Neural cell (in vitro differentiated cells): ENCODE results near the gene CDH20.

Source experiments
- CTCF ChIP-seq: fragments of 450-650 bp; IDR thresholded peaks from 2 replicates; pipeline ENCODE4 v1.5.1; 2014; ENCODE audit warnings: antibody characterized with exemption, mild to moderate bottlenecking, moderate library complexity; ENCODE audit not compliant: poor library complexity, severe bottlenecking
- EP300 ChIP-seq: fragments of 450-650 bp; conservative IDR thresholded peaks from 2 replicates; pipeline ENCODE4 v1.6.1; 2014; ENCODE audit warnings: antibody characterized with exemption, mild to moderate bottlenecking, moderate library complexity; ENCODE audit not compliant: poor library complexity, severe bottlenecking
- EZH2 ChIP-seq: fragments of 200-600, 300-800 bp; shearing (Covaris generic), sonication (generic); IDR thresholded peaks from 2 replicates; pipeline ENCODE4 v1.6.1; 2014; ENCODE audit warnings: antibody characterized with exemption, low read length, borderline replicate concordance, mild to moderate bottlenecking; ENCODE audit not compliant: insufficient read depth, poor library complexity, severe bottlenecking
- POLR2AphosphoS5 ChIP-seq: IDR thresholded peaks from 2 replicates; pipeline ENCODE4 v1.6.1; 2012
- RAD21 ChIP-seq: fragments of 450-650 bp; conservative IDR thresholded peaks from 2 replicates; pipeline ENCODE4 v1.6.1; 2014; ENCODE audit warnings: antibody characterized with exemption, mild to moderate bottlenecking, moderate library complexity
- SMC3 ChIP-seq: fragments of 450-650 bp; conservative IDR thresholded peaks from 2 replicates; pipeline ENCODE4 v1.6.1; 2014; ENCODE audit warnings: antibody characterized with exemption, mild to moderate bottlenecking, moderate library complexity; ENCODE audit not compliant: poor library complexity
- TAF1 ChIP-seq: IDR thresholded peaks from 2 replicates; pipeline ENCODE4 v1.6.1; 2012; ENCODE audit warnings: low read depth
- TF ChIP-seq, protein P1 (sequence below): IDR thresholded peaks from 2 replicates; pipeline ENCODE4 v1.6.1; 2012; ENCODE audit warnings: borderline replicate concordance

- no peak for TF ChIP-seq CTCF
- no peak for TF ChIP-seq TAF1
- no peak for TF ChIP-seq SMC3
- TF ChIP-seq POLR2AphosphoS5: no peak
- no peak for TF ChIP-seq RAD21
- TF ChIP-seq EZH2: no peak
- TF ChIP-seq EP300: no peak
- TF ChIP-seq, protein P1, sequence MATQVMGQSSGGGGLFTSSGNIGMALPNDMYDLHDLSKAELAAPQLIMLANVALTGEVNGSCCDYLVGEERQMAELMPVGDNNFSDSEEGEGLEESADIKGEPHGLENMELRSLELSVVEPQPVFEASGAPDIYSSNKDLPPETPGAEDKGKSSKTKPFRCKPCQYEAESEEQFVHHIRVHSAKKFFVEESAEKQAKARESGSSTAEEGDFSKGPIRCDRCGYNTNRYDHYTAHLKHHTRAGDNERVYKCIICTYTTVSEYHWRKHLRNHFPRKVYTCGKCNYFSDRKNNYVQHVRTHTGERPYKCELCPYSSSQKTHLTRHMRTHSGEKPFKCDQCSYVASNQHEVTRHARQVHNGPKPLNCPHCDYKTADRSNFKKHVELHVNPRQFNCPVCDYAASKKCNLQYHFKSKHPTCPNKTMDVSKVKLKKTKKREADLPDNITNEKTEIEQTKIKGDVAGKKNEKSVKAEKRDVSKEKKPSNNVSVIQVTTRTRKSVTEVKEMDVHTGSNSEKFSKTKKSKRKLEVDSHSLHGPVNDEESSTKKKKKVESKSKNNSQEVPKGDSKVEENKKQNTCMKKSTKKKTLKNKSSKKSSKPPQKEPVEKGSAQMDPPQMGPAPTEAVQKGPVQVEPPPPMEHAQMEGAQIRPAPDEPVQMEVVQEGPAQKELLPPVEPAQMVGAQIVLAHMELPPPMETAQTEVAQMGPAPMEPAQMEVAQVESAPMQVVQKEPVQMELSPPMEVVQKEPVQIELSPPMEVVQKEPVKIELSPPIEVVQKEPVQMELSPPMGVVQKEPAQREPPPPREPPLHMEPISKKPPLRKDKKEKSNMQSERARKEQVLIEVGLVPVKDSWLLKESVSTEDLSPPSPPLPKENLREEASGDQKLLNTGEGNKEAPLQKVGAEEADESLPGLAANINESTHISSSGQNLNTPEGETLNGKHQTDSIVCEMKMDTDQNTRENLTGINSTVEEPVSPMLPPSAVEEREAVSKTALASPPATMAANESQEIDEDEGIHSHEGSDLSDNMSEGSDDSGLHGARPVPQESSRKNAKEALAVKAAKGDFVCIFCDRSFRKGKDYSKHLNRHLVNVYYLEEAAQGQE: no peak
Measured at GRCh38 chr18:61368001-61368400, 34.8 kb downstream of the CDH20 start.
